Dendritic cell treated with granulocyte-macrophage colony-stimulating factor and Interleukin-4, amounts not matched to agents 40 ng/mL and 50 ng/mL, for 4 days (primary cell): ENCODE results near the gene SEPTIN11.
A peak's percentile ranks its signal among the peaks of the same experiment; 100 is the strongest.

Experiments used
- H3K27ac Mint-ChIP-seq: one replicate; pipeline ENCODE4 v1.8.0; 2022; ENCODE audit warnings: mild to moderate bottlenecking, mixed read lengths
- H3K27me3 Mint-ChIP-seq: one replicate; pipeline ENCODE4 v1.8.0; 2022; ENCODE audit warnings: mild to moderate bottlenecking, mixed read lengths
- H3K36me3 Mint-ChIP-seq: one replicate; pipeline ENCODE4 v1.8.0; 2022; ENCODE audit warnings: low read depth, mixed read lengths
- H3K4me1 Mint-ChIP-seq: one replicate; pipeline ENCODE4 v1.8.0; 2022; ENCODE audit warnings: low read depth, mixed read lengths
- H3K4me3 Mint-ChIP-seq: one replicate; pipeline ENCODE4 v1.8.0; 2022; ENCODE audit warnings: mild to moderate bottlenecking, moderate library complexity, mixed read lengths
- H3K9me3 Mint-ChIP-seq: one replicate; pipeline ENCODE4 v1.8.0; 2022; ENCODE audit warnings: mixed read lengths
- intact Hi-C: fragments of 100-400 bp; cut with micrococcal nuclease; formaldehyde crosslinking; loops from one replicate; pipeline ENCODE4 v1.15.0; 2022

The SEPTIN11 gene

GRCh38 chr4:76996445-76996844 lies 46.9 kb downstream of the SEPTIN11 start:
- peaks cover 6% of the 10 kb centered on the region for H3K4me1 Mint-ChIP-seq
- no peak overlapping the region for H3K27ac Mint-ChIP-seq
- no peaks in the 10 kb centered on the region for H3K27me3 Mint-ChIP-seq
- H3K9me3 Mint-ChIP-seq, result no peaks in the 10 kb centered on the region
- intact Hi-C loops, result no loop called here
- H3K36me3 Mint-ChIP-seq, result peaks cover 47% of the 10 kb centered on the region
- H3K4me3 Mint-ChIP-seq, result no peak overlapping the region

- Mint-ChIP-seq H3K36me3 (peaks cover 47% of the 10 kb centered on the region), H3K27me3 (no peaks in the 10 kb centered on the region), H3K27ac (no peak overlapping the region), H3K4me3 (no peak overlapping the region), H3K9me3 (no peaks in the 10 kb centered on the region), H3K4me1 (peaks cover 10% of the 10 kb centered on the region)
- intact Hi-C loops, result no loop called here
Observed at GRCh38 chr4:76997077-76997476, 47.5 kb downstream of the SEPTIN11 start.

- no peak overlapping the region for H3K27ac Mint-ChIP-seq
- no peak overlapping the region for H3K4me3 Mint-ChIP-seq
- peaks cover 15% of the 10 kb centered on the region for H3K4me1 Mint-ChIP-seq
- intact Hi-C loops, result no loop called here
- peaks cover 48% of the 10 kb centered on the region for H3K36me3 Mint-ChIP-seq
- H3K9me3 Mint-ChIP-seq, result no peaks in the 10 kb centered on the region
- no peaks in the 10 kb centered on the region for H3K27me3 Mint-ChIP-seq
Observed at GRCh38 chr4:76997532-76997931, 48.0 kb downstream of the SEPTIN11 start.

GRCh38 chr4:76998251-76998901 lies 48.8 kb downstream of the SEPTIN11 start:
- Mint-ChIP-seq H3K9me3 (no peaks in the 10 kb centered on the region), H3K36me3 (peaks cover 56% of the 10 kb centered on the region), H3K4me1 (peaks cover 15% of the 10 kb centered on the region), H3K4me3 (no peak overlapping the region), H3K27me3 (no peaks in the 10 kb centered on the region), H3K27ac (peak overlapping the region; percentile 52)
- intact Hi-C loops, result no loop called here
